SH-SY5Y (cell line): ENCODE results near the gene MEI1.

Experiments
- GATA2 ChIP-seq: IDR thresholded peaks from 2 replicates; pipeline ENCODE4 v1.6.1; 2011; ENCODE audit warnings: mild to moderate bottlenecking, low read depth, low read length
- GATA3 ChIP-seq: IDR thresholded peaks from 2 replicates; pipeline ENCODE4 v1.6.1; 2011; ENCODE audit warnings: low read depth, mild to moderate bottlenecking, low read length, moderate library complexity

GRCh38 chr22:41787331-41787730, 88.0 kb downstream of the MEI1 start:
- no peak for TF ChIP-seq GATA2
- no peak for TF ChIP-seq GATA3
